Body of pancreas (tissue), 4 donors: ENCODE data around the gene RAB9B.

Experiments used
- POLR2A ChIP-seq, 3 donors: fragments of 450-650 bp; IDR thresholded peaks; one replicate each; pipeline ENCODE4 v1.6.1; 2016; ENCODE audit warnings: antibody characterized with exemption in 3 of 3, mild to moderate bottlenecking in 2 of 3
- TF ChIP-seq, protein P1 (sequence below), 7 experiments: fragments of 450-650 bp in 4 of 7; fragments of 200-600 bp in 3 of 7; sonication (generic) in 3 of 7; IDR thresholded peaks; one replicate each; pipeline ENCODE4 v1.5.1; 2016 to 2019; ENCODE audit warnings: antibody characterized with exemption in 7 of 7

DNA sequence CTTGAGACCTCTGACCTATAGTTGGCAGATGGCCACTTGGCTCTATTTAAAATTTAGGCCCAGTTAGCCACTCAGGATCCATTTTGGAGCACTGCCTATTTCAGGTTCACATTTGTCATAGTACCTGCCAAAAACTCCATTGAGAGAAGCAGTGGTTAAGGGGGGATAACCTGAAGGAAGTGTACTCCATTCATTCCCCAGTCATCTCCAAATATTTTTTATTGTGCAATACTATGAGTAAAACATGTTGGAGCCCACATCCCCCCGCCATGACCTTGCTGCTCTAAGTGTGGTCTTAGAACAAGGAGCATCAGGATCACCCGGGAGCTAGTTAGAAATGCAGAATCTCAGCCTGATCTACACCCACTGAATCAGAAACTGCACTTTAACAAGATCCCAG is 34.4 kb downstream of the RAB9B start:
- TF ChIP-seq, protein P1, sequence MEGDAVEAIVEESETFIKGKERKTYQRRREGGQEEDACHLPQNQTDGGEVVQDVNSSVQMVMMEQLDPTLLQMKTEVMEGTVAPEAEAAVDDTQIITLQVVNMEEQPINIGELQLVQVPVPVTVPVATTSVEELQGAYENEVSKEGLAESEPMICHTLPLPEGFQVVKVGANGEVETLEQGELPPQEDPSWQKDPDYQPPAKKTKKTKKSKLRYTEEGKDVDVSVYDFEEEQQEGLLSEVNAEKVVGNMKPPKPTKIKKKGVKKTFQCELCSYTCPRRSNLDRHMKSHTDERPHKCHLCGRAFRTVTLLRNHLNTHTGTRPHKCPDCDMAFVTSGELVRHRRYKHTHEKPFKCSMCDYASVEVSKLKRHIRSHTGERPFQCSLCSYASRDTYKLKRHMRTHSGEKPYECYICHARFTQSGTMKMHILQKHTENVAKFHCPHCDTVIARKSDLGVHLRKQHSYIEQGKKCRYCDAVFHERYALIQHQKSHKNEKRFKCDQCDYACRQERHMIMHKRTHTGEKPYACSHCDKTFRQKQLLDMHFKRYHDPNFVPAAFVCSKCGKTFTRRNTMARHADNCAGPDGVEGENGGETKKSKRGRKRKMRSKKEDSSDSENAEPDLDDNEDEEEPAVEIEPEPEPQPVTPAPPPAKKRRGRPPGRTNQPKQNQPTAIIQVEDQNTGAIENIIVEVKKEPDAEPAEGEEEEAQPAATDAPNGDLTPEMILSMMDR (IDR thresholded peaks at IDR 0.05): no peak
- TF ChIP-seq POLR2A (IDR thresholded peaks at IDR 0.05): no peak
